Measurements from ENCODE around the gene FBXL7. TPM values are rescaled to one million over a fixed set of nuclear protein-coding genes. Genes with fewer than 3 reads are reported as not detected.
"Not testable (repeated sequence)": the region's sequence is repeated elsewhere in the genome, so short reads cannot be mapped to it uniquely, and the experiment has no call there.

Gene FBXL7
- total RNA-seq, 8 experiments from 2014 or later = 2.9 to 12.8 (median 5.8) TPM

DNA sequence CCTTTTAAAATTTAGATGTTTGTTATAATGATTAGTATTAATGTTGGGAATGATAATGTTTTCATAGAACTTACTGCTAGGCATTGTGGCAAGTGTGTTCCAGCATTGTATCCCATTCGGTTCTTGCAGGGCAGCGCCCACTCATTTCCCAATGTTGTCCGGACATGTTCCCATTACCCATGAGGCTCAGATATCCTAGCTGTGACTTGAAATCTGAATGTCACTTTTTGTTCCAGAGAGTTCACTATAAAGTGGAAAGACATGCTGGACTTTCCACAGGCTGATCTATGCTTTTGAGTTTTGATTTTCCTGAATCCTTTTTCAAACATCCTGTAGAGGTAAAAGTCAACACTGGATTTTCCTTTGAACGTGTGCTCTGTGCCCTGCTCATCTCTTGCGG, 350.6 kb downstream of the FBXL7 start:
- no peak overlapping the region for H3K4me3 ChIP-seq
- H3K27ac ChIP-seq = no peak overlapping the region
- no peaks in the 10 kb centered on the region for H3K4me1 ChIP-seq (replicated peaks in 1 of 2)
- WGBS, 10 experiments = 67 to 100% (median 93%) methylated on average over 1 to 5 of the region's 5 CpGs; no CpG with 5 or more reads in 1 of the 10 experiments
- no peak for ATAC-seq (replicated peaks in 6 of 8)
- in situ Hi-C loops (cut with MboI; ENCODE audit: low pct_unique_long_range_greater_than_20kb in 2 of 9, low sequenced_read_pairs in 9 of 9, unreplicated experiment in 9 of 9) = no loop called here

DNA sequence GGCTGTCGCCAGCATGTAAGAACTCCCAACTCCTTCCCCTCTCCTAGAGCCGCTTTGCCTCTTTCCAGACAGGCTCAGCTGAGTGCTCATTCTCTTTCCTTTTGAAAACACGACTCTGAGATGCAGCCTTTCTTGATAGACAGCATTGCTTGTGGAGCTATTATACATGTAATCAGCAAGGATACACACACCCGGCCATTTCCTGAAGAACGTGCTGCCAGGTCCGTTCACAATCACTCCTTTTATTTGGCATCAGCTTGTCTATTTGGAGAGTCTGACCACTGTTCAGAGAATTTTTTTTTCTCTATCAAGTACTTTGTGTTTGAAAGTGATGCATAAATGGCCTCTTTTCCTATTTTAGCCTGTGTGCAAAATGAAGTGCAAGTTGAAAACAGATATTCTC, 351.0 kb downstream of the FBXL7 start:
- no peak overlapping the region for H3K27ac ChIP-seq
- in situ Hi-C loops (cut with MboI; ENCODE audit: low pct_unique_long_range_greater_than_20kb in 2 of 9, low sequenced_read_pairs in 9 of 9, unreplicated experiment in 9 of 9) = no loop called here
- no peaks in the 10 kb centered on the region for H3K4me1 ChIP-seq (replicated peaks in 1 of 2)
- no peak overlapping the region for H3K4me3 ChIP-seq
- peak in 1 of 8 experiments; percentile 42 for ATAC-seq (replicated peaks in 6 of 8)
- WGBS, 10 experiments = 49 to 89% (median 75%) methylated on average over 3 to 5 of the region's 6 CpGs; no CpG with 5 or more reads in 2 of the 10 experiments

DNA sequence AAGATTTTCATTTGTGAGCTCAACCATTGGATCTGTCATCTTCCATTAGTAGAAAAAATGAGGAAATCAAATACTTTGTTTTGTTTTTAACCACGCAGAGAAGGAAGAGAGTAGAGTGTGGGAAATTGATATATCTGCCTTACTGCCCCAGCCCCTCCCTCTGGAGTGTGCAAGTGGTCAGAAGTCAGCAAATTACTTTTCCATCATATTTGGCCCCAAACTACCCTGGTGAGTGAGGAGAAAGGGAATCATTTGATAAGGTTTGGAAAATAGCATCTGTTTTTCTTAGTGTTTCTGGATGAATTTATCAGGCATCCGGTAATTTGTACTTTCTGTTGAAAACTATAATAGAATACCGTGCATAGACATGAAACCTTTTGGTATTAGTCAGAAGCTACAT, 352.2 kb downstream of the FBXL7 start:
- in situ Hi-C loops (cut with MboI; ENCODE audit: low pct_unique_long_range_greater_than_20kb in 2 of 9, low sequenced_read_pairs in 9 of 9, unreplicated experiment in 9 of 9) = no loop called here
- ATAC-seq (replicated peaks in 6 of 8) = no peak
- WGBS, 10 experiments = 51 to 100% (median 94%) methylated on average over 1 to 3 of the region's 3 CpGs; no CpG with 5 or more reads in 2 of the 10 experiments

GRCh38 chr5:15852949-15853348, 353.0 kb downstream of the FBXL7 start:
- 100% methylated on average over 1 of the region's 1 CpG; no CpG with 5 or more reads in 9 of the 10 experiments for WGBS, 10 experiments
- no peak overlapping the region for H3K27ac ChIP-seq
- no peak for ATAC-seq (replicated peaks in 6 of 8)
- no peak overlapping the region for H3K4me3 ChIP-seq
- H3K4me1 ChIP-seq (replicated peaks in 1 of 2) = no peaks in the 10 kb centered on the region
- in situ Hi-C loops (cut with MboI; ENCODE audit: low pct_unique_long_range_greater_than_20kb in 2 of 9, low sequenced_read_pairs in 9 of 9, unreplicated experiment in 9 of 9) = no loop called here

More for the DNA sequence above, 352.2 kb downstream of the FBXL7 start:
- Histone ChIP-seq H3K4me3 (no peak overlapping the region), H3K4me1 (replicated peaks in 1 of 2) (no peaks in the 10 kb centered on the region), H3K27ac (no peak overlapping the region)

DNA sequence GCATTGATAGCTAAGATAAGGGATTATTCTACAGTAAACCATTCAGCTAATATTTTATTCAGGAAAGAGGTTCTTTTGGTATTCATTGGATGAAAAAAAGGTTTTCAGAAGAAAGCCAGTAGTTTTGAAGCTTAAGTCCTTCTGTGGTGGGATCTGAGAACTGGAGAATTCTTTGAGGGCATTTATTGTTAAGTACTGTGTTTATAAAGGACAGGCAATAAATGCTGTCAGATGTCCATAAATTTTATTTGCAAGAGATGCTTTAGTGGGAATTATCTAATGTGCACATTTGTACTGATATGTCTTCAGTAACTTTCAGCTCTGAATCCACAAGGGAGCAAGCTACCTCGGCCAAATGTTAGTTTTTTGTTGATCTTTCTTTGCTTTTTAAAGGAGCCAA, 358.3 kb downstream of the FBXL7 start:
- WGBS, 10 experiments = 0 to 100% (median 82%) methylated on average over 1 of the region's 1 CpG; no CpG with 5 or more reads in 2 of the 10 experiments
- in situ Hi-C loops (cut with MboI; ENCODE audit: low pct_unique_long_range_greater_than_20kb in 2 of 9, low sequenced_read_pairs in 9 of 9, unreplicated experiment in 9 of 9) = no loop called here
- no peaks in the 10 kb centered on the region for H3K4me1 ChIP-seq (replicated peaks in 1 of 2)
- no peak overlapping the region for H3K27ac ChIP-seq
- ATAC-seq (replicated peaks in 6 of 8) = no peak
- H3K4me3 ChIP-seq = no peak overlapping the region

DNA sequence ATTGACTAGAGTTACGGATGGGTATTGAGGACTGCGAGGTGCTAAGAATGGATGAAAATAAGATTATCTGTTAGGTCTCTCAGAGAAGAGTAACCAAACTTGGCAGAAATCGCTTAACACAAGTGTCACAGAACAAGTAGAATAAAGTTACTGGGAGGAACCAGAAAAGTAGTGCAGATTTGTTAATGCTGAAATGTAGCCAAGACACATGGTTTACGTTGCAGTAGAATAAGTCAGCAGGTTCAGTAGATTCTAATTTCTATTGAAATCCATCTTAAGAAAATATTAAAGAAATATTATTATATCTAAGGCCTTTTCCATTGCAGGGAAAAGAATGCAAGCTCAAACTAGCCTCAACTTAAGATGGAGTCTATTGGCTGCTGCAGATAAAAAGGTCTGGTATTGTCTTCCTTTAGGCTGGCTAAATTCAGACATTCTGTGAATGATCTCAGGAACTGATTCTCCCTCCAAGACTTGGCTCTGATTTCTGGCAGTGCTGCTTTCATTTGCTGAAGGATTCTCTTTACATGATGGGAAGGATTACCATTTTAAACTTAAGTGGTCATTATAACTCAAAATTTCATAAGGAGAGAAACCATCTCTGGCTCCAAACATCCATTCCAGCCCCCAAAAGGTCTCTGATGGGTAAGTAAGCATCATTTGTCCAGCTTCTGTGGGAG, 364.7 kb downstream of the FBXL7 start:
- Histone ChIP-seq H3K4me3 (no peak overlapping the region), H3K4me1 (replicated peaks in 1 of 2) (no peaks in the 10 kb centered on the region), H3K27ac (no peak overlapping the region)
- in situ Hi-C loops (cut with MboI; ENCODE audit: low pct_unique_long_range_greater_than_20kb in 2 of 9, low sequenced_read_pairs in 9 of 9, unreplicated experiment in 9 of 9) = no loop called here
- WGBS, 10 experiments = 26 to 100% (median 93%) methylated on average over 1 to 4 of the region's 4 CpGs
- ATAC-seq (replicated peaks in 6 of 8) = no peak

- in situ Hi-C loops (cut with MboI; ENCODE audit: low pct_unique_long_range_greater_than_20kb in 2 of 9, low sequenced_read_pairs in 9 of 9, unreplicated experiment in 9 of 9); H3K4me1 ChIP-seq (replicated peaks in 1 of 2); H3K27ac ChIP-seq; H3K4me3 ChIP-seq; ATAC-seq (replicated peaks in 6 of 8): not testable (repeated sequence)
- 86 to 100% (median 100%) methylated on average over 1 of the region's 1 CpG; no CpG with 5 or more reads in 3 of the 10 experiments for whole genome bisulfite sequencing, 10 experiments
Measured at GRCh38 chr5:15872259-15872658, 372.3 kb downstream of the FBXL7 start.

GRCh38 chr5:15877914-15878313, 377.9 kb downstream of the FBXL7 start:
- 71 to 100% (median 92%) methylated on average over 1 to 4 of the region's 5 CpGs; no CpG with 5 or more reads in 2 of the 10 experiments for WGBS, 10 experiments
- in situ Hi-C loops (cut with MboI; ENCODE audit: low pct_unique_long_range_greater_than_20kb in 2 of 9, low sequenced_read_pairs in 9 of 9, unreplicated experiment in 9 of 9) = no loop called here
- no peak for ATAC-seq (replicated peaks in 6 of 8)

GRCh38 chr5:15880201-15880600, 380.2 kb downstream of the FBXL7 start:
- ATAC-seq (replicated peaks in 6 of 8) = no peak
- WGBS, 10 experiments = 33 to 100% (median 64%) methylated on average over 1 to 3 of the region's 3 CpGs; no CpG with 5 or more reads in 1 of the 10 experiments
- H3K4me3 ChIP-seq = no peak overlapping the region
- H3K27ac ChIP-seq = no peak overlapping the region
- no peaks in the 10 kb centered on the region for H3K4me1 ChIP-seq (replicated peaks in 1 of 2)
- in situ Hi-C loops (cut with MboI; ENCODE audit: low pct_unique_long_range_greater_than_20kb in 2 of 9, low sequenced_read_pairs in 9 of 9, unreplicated experiment in 9 of 9) = no loop called here

More at GRCh38 chr5:15877914-15878313, 377.9 kb downstream of the FBXL7 start:
- Histone ChIP-seq H3K27ac (no peak overlapping the region), H3K4me1 (replicated peaks in 1 of 2) (no peaks in the 10 kb centered on the region), H3K4me3 (no peak overlapping the region)

- WGBS, 10 experiments = 71 to 100% (median 96%) methylated on average over 1 to 2 of the region's 3 CpGs; no CpG with 5 or more reads in 4 of the 10 experiments
- in situ Hi-C loops (cut with MboI; ENCODE audit: low pct_unique_long_range_greater_than_20kb in 2 of 9, low sequenced_read_pairs in 9 of 9, unreplicated experiment in 9 of 9) = no loop called here
- no peaks in the 10 kb centered on the region for H3K4me1 ChIP-seq (replicated peaks in 1 of 2)
- no peak for ATAC-seq (replicated peaks in 6 of 8)
- H3K4me3 ChIP-seq = no peak overlapping the region
- no peak overlapping the region for H3K27ac ChIP-seq
Measured at GRCh38 chr5:15885156-15885555, 385.2 kb downstream of the FBXL7 start.

DNA sequence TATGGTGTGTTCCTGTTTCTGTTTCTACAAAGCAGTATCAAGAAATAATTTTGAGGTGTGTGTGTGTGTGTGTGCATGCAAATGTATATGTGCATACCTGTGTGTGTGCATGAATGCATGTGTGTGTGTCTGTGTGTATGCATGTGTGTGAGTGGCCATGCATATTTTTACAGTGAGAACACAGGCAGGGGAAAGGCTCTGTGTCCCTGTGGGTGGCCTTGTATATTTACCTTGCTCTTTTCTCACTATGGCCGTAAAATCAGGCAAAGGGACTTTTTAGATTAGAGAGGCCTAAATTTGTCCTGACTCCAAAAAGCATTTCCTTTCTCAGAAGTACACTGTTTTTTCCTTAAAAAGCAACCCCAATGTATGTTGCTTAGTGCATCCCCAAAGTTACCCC, 386.2 kb downstream of the FBXL7 start:
- Histone ChIP-seq H3K4me1 (replicated peaks in 1 of 2) (no peaks in the 10 kb centered on the region), H3K27ac (no peak overlapping the region), H3K4me3 (no peak overlapping the region)
- in situ Hi-C loops (cut with MboI; ENCODE audit: low pct_unique_long_range_greater_than_20kb in 2 of 9, low sequenced_read_pairs in 9 of 9, unreplicated experiment in 9 of 9) = no loop called here
- ATAC-seq (replicated peaks in 6 of 8) = no peak
- 89 to 100% (median 100%) methylated on average over 1 of the region's 1 CpG; no CpG with 5 or more reads in 5 of the 10 experiments for WGBS, 10 experiments

- in situ Hi-C loops (cut with MboI; ENCODE audit: low pct_unique_long_range_greater_than_20kb in 2 of 9, low sequenced_read_pairs in 9 of 9, unreplicated experiment in 9 of 9) = no loop called here
- 14 to 100% (median 82%) methylated on average over 1 to 3 of the region's 3 CpGs for WGBS, 10 experiments
- Histone ChIP-seq H3K27ac (no peak overlapping the region), H3K4me3 (no peak overlapping the region), H3K4me1 (replicated peaks in 1 of 2) (no peaks in the 10 kb centered on the region)
- ATAC-seq (replicated peaks in 6 of 8) = no peak
Measured at GRCh38 chr5:15887093-15887492, 387.1 kb downstream of the FBXL7 start.

- WGBS, 10 experiments = 80 to 100% (median 94%) methylated on average over 1 to 3 of the region's 3 CpGs; no CpG with 5 or more reads in 3 of the 10 experiments
- Histone ChIP-seq H3K4me1 (replicated peaks in 1 of 2) (no peaks in the 10 kb centered on the region), H3K27ac (no peak overlapping the region), H3K4me3 (no peak overlapping the region)
- in situ Hi-C loops (cut with MboI; ENCODE audit: low pct_unique_long_range_greater_than_20kb in 2 of 9, low sequenced_read_pairs in 9 of 9, unreplicated experiment in 9 of 9) = no loop called here
- ATAC-seq (replicated peaks in 6 of 8) = no peak
Measured at GRCh38 chr5:15889001-15889400, 389.0 kb downstream of the FBXL7 start.

GRCh38 chr5:15893866-15894265, 393.9 kb downstream of the FBXL7 start:
- 92 to 100% (median 96%) methylated on average over 2 to 11 of the region's 11 CpGs; no CpG with 5 or more reads in 4 of the 10 experiments for WGBS, 10 experiments
- Histone ChIP-seq H3K27ac (no peak overlapping the region), H3K4me3 (no peak overlapping the region), H3K4me1 (replicated peaks in 1 of 2) (no peaks in the 10 kb centered on the region)
- in situ Hi-C loops (cut with MboI; ENCODE audit: low pct_unique_long_range_greater_than_20kb in 2 of 9, low sequenced_read_pairs in 9 of 9, unreplicated experiment in 9 of 9) = no loop called here
- ATAC-seq (replicated peaks in 6 of 8) = no peak

Data from motor neuron (in vitro differentiated cells).